GM21529 (cell line): ENCODE measurements around the gene PPP2R2C.

Experiments used
- ATAC-seq: cut with Tn5 transposase; IDR thresholded peaks from one replicate; pipeline ENCODE4 v1.9.1; 2021; ENCODE audit not compliant: unreplicated experiment

Gene PPP2R2C

GRCh38 chr4:6472387-6473263 lies at the start of gene PPP2R2C:
TSS of gene PPP2R2C (minus strand) at chr4:6472614. CDS start at chr4:6472229, 385 bp downstream.
- no peak for ATAC-seq

- no peak for ATAC-seq
Measured at GRCh38 chr4:6520978-6521377, 48.6 kb upstream of the PPP2R2C start.

- ATAC-seq, result no peak
Measured at GRCh38 chr4:6520051-6520636, 47.7 kb upstream of the PPP2R2C start.

GRCh38 chr4:6517171-6517570 lies 44.8 kb upstream of the PPP2R2C start:
- ATAC-seq, result no peak

- ATAC-seq, result no peak
Measured at GRCh38 chr4:6516762-6517161, 44.3 kb upstream of the PPP2R2C start.

- ATAC-seq, result no peak
Measured at GRCh38 chr4:6516281-6516680, 43.9 kb upstream of the PPP2R2C start.

- ATAC-seq, result no peak
Measured at GRCh38 chr4:6513678-6514077, 41.3 kb upstream of the PPP2R2C start.

- ATAC-seq, result no peak
Measured at GRCh38 chr4:6509587-6509986, 37.2 kb upstream of the PPP2R2C start.

GRCh38 chr4:6507345-6507744 lies 34.9 kb upstream of the PPP2R2C start:
- ATAC-seq, result no peak

GRCh38 chr4:6506616-6507140 lies 34.3 kb upstream of the PPP2R2C start:
- no peak for ATAC-seq

GRCh38 chr4:6504900-6505496 lies 32.6 kb upstream of the PPP2R2C start:
- ATAC-seq, result no peak

GRCh38 chr4:6502747-6503465 lies 30.5 kb upstream of the PPP2R2C start:
- ATAC-seq, result no peak

GRCh38 chr4:6502147-6502546 lies 29.7 kb upstream of the PPP2R2C start:
- no peak for ATAC-seq

GRCh38 chr4:6501171-6501570 lies 28.8 kb upstream of the PPP2R2C start:
- ATAC-seq, result no peak

- ATAC-seq, result no peak
Measured at GRCh38 chr4:6500481-6501140, 28.2 kb upstream of the PPP2R2C start.

- no peak for ATAC-seq
Measured at GRCh38 chr4:6499238-6499600, 26.8 kb upstream of the PPP2R2C start.

GRCh38 chr4:6498511-6499237 lies 26.3 kb upstream of the PPP2R2C start:
- ATAC-seq, result no peak

- ATAC-seq, result no peak
Measured at GRCh38 chr4:6497796-6498195, 25.4 kb upstream of the PPP2R2C start.

GRCh38 chr4:6495736-6496135 lies 23.3 kb upstream of the PPP2R2C start:
- no peak for ATAC-seq

GRCh38 chr4:6495296-6495590 lies 22.8 kb upstream of the PPP2R2C start:
- ATAC-seq, result no peak
